Loucy (cell line): Measurements from ENCODE around the gene DPM2.

Source experiments
- EZH2phosphoT487 ChIP-seq: fragments of 200-600 bp; IDR thresholded peaks from 2 replicates; pipeline ENCODE4 v1.6.1; 2018; ENCODE audit warnings: antibody characterized with exemption, mild to moderate bottlenecking, moderate library complexity, borderline replicate concordance
- TF ChIP-seq, protein P1 (sequence below): fragments of 200-600 bp; sonication (generic); conservative IDR thresholded peaks from 2 replicates; pipeline ENCODE4 v1.5.1; 2014; ENCODE audit warnings: mild to moderate bottlenecking, antibody characterized with exemption, low read length

DNA sequence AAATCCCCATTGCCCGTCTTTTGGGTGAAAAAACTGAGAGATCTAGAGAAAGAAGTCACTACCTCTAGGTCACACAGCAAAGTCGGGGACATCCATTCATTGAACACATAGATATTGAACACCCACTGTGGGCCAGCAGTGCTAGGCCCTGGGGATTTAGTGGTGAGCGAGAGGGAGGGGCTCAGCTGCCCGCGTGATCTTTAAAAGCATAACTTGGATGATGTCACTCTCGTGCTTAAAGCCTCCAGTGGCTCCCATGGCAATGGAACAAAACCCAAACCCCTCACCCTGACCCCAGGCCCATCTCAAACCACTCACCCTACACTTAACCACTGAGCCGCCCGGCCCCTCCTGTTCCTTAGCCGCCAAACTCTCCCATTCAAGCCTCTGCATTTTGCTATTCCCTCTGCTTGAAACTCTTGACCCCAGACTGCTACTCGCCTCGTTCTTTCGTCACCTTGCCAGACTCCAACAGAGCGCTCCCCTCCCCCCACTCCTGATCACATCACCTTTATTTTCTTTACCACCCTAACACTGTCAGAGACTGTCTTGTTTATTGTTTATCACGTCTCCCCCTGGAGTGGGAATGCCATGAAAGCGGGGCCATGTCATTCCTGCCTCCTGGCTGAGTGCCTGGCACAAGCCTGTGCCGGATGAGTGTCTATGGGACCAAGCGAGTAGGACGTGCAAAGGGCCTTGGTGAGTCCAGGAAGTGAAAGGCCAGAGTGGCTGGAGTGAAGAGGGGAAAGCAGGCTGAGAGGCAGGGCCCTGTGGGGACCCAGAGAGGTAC, 6.4 kb downstream of the DPM2 start:
- TF ChIP-seq, protein P1, sequence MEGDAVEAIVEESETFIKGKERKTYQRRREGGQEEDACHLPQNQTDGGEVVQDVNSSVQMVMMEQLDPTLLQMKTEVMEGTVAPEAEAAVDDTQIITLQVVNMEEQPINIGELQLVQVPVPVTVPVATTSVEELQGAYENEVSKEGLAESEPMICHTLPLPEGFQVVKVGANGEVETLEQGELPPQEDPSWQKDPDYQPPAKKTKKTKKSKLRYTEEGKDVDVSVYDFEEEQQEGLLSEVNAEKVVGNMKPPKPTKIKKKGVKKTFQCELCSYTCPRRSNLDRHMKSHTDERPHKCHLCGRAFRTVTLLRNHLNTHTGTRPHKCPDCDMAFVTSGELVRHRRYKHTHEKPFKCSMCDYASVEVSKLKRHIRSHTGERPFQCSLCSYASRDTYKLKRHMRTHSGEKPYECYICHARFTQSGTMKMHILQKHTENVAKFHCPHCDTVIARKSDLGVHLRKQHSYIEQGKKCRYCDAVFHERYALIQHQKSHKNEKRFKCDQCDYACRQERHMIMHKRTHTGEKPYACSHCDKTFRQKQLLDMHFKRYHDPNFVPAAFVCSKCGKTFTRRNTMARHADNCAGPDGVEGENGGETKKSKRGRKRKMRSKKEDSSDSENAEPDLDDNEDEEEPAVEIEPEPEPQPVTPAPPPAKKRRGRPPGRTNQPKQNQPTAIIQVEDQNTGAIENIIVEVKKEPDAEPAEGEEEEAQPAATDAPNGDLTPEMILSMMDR = no peak
- no peak for TF ChIP-seq EZH2phosphoT487
